Measurements from ENCODE around the gene SART1.
"Not testable (repeated sequence)": the region's sequence is repeated elsewhere in the genome, so short reads cannot be mapped to it uniquely, and the experiment has no call there.

SART1 gene

DNA sequence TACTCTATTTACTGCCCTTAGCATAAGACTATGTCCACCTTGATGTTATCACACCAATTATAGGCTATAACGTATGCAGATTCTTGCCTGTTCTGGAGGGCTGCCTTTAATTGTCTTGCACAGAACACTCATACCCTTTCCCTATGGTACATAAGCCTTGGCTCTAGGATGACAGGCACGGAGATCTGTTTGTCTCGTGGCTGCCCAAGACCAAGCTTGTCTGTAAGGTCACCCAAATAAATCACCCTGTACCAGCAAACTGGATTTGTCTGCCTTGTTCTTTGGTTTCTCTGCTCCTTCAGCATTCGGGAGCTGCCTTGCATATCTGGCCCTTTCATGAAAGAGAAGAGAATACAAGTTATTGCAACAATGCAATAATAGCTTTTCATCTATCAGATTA, 23.8 kb upstream of the SART1 start:
- no peak for DNase-seq

DNA sequence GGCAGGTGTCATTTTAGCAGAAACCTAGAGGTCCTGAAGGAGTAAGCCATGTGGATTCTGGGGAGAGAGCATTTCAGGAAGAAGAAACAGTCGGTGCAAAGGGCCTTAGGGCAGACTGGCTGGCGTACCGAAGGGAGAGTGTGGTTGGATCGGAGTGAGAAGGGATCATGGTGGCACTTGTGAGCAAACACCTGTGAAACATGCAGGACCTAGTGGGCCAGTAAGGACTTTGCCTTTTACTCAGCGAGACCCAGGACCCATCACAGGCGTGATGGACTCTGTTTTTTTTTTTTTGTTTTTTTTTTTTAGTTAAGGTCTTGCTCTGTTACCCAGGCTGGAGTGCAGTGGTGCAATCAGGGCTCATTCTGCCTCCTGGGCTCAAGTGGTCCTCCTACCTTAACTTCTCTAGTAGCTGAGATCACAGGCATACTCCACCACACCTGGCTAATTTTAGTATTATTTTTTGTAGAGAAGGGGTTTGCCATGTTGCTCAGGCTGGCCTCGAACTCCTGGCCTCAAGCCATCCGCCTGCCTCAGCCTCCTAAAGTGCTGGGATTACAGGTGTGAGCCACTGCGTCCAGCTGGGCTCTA, 19.7 kb upstream of the SART1 start:
- DNase-seq, result no peak

DNA sequence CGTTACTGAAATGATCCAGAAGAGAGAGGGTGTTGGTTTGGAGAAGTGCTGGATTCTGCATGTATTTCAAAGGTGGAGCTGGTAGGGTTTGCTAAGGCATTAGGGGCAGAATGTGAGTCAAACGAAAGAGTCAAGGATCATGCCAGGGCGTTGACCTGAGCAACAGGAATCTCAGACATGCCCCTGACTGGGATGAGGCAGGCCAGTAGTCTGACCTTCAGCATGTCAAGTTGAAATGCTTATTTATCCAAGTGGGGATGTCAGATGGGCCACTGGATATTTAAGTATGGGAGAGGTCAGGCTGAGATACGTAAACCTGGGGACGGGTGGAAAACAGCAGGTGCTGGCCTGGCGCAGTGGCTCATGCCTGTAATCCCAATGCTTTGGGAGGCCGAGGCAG, 19.0 kb upstream of the SART1 start:
- no peak for DNase-seq

DNA sequence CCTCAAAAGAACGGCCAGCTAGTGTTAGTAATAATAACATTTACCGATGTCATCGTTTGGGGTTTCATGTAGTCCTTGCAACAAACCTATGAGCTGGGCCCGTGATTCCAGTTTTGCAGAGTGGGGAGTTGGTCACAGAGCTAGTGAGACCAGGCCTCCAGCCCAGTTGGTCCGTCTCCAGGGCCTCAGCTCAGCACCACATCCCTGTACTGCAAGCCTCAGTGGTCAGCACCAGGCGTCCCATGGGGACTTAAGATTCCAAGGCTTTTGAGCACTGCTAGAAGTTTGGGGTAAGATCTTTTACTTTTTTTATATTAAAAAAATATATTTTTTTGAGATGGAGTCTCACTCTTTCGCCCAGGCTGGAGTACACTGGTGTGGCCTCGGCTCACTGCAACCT, 17.3 kb upstream of the SART1 start:
- DNase-seq, result no peak

DNA sequence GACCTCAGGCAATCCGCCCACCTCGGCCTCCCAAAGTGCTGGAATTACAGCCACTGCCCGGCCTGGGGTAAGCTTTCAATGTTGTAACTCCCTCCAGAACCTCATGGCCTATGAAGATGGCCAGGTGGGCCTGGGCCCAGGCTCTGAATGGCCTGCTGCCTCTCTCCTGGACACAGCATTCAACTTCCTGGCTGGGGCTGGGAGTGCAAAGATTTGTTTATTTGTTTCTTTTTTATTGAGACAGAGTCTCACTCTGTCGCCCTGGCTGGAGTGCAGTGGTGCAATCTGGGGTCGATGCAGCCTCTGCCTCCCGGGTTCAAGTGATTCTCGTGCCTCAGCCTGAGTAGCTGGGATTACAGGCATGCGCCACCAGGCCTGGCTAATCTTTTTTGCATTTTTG, 16.8 kb upstream of the SART1 start:
- DNase-seq, result no peak

DNA sequence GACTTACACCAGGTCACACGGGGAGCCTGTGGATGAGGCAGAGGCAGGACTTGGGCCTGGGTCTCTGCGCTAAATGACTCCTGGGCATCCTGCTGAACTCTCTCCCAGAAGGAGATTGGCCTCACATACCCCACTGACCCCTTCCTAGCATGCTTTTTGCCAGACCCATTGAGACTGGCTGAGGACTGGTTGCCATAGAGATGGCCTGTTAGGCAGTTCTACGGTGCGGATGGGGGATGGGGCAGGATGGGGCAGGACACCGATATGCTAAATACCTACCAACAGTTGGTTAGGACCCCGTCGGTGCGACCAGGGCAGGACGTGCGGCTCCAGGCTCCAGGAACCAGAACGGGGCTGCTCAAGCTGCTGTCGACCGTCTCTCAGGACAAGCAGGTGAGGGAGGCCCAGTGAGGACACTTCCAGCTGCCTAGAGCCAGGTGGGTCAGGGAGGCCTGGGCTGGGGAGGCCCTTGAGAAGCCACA, 16.1 kb upstream of the SART1 start, which contains the start of gene TSGA10IP:
Gene TSGA10IP, plus strand, starts transcription at position 51 of the 482 bp plus-strand sequence. Its CDS starts 196 bp downstream, at position 247.
- DNase-seq, result no peak

DNA sequence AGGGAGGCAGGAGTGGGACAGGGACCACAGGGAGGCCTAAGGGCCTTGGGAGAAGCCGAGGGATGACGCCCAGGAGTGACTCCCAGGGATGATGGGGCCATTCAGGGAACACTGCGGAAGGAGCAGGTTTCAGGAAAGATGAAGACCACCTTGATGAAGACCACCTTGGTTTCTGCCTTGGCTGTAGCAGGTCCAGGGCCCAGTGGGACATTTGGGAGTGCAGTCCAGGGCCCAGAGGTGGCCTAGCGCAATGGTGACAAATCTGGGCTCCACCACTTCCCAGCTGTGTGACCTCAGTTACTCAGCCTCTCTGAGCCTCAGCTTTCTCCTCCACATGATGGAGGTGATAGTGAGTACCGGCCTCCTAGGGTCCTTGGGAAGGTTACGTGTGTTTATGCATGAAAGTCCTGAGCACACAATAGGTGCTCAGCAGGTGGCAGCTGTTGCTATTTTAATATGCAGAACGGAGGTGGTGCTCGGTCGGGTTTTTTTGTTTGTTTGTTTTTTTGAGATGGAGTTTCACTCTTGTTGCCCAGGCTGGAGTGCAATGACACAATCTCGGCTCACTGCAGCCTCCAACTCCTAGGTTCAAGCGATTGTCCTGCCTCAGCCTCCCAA, 15.5 kb upstream of the SART1 start:
- DNase-seq, result no peak

DNA sequence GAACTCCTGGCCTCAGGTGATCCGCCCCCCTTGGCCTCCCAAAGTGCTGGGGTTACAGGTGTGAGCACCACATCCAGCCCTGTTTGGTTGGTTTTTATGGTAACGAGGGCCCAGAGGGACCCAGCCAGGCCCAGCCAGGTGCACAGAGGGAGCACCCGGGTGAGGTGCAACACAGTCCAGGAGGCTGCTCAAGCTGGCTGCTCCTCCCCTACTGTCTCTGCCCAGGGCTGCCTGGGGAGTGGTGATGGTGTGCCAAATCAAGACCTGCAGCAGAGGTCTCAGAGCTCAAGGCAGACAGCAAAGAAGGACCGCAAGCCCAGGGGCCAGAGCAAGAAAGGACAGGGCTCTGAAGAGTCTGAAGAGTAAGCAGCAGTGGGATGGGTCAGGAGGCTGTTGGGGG, 14.9 kb upstream of the SART1 start:
- DNase-seq, result no peak

DNA sequence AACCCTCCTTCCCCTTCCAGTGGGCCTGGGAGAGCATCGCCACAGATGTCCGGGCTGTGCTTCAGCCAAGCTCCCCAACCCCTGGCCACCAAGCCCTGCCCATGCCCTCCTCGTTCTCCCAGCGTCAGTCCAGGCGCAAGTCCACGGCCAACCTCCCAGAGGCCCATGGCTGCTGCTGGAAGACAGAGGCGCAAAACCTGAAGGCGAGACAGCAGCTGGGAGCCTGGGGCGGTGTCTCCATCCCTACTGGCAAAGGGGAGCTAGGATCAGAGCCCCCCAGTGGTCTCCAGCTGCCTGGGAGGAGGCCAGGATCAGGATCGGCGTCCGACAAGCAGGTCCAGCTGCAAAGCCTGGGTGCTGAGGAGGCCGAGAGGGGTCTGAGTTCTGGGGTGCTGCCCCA, 14.4 kb upstream of the SART1 start:
- no peak for DNase-seq

DNA sequence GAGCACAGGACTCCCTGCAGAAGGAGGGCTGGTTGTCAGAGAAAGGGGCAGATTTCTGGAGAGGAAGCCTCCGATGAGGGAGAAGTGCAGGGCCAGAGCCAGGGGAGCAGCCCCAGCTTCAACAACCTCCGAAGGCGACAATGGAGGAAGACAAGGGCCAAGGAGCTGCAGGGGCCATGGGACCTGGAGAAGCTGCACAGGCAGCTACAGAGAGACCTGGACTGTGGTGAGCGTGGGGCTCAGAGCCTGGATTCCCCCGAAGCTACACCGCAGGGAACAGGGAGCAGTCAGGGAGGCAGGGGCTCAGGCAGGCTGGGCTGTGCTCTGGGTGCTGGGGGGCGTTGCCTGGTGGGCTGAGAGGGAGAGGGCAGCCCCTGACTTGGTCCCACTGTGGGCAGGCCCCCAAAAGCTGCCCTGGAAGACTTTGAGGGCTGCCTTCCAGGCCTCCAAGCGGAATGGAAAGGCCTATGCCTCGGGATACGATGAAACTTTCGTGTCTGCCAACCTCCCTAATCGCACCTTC, 13.9 kb upstream of the SART1 start:
- no peak for DNase-seq

DNA sequence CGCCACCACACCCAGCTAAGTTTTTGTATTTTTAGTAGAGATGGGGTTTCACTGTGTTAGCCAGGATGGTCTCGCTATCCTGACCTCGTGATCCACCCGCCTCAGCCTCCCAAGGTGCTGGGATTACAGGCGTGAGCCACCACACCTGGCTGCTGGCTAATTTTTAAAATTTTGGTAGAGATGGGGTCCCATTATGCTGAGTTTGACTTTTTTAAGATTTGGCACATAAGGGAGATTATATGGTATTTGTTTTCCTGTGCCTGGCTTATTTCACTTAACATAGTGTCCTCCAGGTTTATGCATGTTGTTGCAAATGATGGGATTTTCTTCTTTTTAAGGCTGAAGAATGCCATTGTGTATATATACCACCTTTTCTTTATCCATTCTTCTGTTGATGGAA, 10.8 kb upstream of the SART1 start:
- DNase-seq, result not testable (repeated sequence)

DNA sequence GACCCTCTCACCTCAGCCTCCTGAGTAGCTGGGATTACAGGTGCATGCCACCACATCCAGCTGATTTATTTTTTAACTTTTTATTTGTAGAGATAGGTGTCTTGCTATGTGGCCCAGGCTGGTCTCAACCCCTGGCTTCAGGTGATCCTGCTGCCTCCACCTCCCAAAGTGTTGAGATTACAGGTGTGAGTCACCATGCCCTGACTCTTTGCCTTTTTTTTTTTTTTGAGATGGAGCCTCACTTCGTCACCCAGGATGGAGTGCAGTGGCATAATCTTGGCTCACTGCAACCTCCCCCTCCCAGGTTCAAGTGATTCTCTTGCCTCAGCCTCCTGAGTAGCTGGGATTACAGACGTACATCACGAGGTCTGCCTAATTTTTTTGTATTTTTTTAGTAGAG, 9.9 kb upstream of the SART1 start:
- DNase-seq, result not testable (repeated sequence)

DNA sequence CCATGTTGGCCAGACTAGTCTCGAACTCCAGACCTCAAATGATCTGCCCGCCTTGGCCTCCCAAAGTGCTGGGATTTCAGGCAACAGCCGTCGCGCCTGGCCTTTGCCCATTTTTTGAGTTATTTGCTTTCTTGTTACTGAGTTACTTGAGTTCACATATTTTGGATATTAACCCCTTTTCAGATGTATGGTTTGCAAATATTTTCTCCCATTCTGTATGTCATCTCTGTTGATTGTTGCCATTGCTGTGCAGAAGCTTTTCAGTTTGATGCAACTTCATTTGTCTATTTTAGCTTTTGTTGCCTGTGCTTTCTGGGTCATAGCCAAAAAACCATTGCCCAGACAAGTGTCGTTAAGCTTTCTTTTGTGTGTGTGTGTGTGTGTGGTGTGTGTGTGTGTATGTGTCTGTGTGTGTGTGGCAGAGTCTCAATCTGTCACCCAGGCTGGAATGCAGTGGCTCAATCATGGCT, 9.4 kb upstream of the SART1 start:
- DNase-seq, result no peak

DNA sequence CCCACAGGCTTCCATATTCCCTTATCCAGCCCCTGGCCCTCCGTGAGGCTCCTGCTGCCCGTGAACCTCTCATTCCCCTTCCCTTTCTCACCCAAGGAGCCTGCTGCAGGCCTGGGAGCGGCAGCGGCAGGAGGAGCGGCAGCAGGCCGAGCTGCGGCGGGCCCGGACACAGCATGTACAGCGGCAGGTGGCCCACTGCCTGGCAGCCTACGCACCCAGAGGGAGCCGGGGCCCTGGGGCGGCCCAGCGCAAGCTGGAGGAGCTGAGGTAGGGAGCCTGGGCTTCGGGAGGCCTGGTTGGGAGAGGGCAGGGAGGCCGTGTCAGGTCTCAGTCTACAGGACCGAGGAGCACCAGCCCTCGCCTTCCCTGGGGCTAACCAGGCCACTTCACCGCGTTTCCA, 8.1 kb upstream of the SART1 start:
- no peak for DNase-seq

DNA sequence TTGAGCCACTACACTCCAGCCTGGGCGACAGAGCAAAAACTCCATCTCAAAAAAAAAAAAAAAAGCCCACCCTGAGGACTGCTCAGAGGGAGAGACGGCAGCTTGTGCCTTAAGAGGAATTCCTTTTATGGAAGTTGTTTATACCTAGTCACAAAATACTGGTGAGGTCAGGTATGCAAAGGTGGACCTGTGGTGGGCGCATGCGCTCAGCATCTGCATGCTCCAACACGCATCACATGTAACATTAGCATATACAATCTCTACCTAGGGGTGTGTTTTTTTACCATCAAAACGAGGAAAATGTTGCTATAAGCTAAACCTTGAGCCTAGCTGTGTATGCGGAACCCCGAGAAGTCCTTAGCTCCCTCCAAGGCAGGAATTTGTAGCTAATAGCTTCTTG, 6.8 kb upstream of the SART1 start:
- no peak for DNase-seq

DNA sequence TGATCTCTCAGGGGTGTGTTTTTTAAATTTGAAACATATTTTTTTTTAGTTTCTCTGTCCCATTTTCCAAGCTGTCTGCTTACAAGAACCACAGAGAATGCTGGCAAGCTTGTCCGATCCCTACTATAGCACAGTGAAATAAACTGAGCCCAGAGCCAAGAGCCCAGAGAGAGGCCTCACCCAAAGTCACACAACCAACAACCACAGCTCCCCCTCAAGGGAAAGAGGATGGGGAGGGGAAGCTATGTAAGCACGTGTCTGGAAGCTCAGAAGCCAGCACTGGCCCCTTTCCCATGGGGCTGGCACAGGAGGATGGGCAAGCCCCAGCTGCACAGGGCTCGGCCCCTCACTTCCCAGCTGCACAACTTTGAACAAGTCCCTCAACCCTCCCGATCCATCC, 3.2 kb upstream of the SART1 start:
- DNase-seq, result no peak

DNA sequence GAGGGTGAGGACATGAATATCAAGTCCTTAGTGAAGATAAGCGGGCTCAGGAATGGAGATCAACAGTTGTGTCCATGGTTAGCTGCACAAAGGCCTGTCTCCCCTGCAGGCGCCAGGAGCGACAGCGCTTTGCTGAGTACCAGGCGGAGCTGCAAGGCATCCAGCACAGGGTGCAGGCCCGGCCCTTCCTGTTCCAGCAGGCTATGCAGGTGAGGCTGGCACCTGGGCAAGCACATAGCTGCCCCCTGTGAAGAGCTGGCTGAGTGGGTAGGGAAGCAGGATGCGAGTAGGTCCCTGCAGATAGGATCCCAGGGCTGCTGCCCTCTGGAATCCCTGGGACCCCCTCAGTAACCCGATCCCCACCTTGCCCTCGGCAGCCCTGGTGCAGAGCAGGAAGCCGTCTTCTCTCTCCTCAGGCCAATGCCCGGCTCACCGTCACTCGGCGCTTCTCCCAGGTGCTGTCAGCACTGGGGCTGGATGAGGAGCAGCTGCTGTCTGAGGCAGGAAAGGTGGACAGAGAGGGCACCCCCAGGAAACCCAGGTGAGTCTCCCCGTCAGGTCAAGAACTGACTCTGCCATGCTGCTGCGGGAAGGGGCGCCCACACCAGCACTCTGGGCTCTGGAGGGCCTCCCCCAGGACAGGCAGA, 2.6 kb upstream of the SART1 start:
- no peak for DNase-seq

DNA sequence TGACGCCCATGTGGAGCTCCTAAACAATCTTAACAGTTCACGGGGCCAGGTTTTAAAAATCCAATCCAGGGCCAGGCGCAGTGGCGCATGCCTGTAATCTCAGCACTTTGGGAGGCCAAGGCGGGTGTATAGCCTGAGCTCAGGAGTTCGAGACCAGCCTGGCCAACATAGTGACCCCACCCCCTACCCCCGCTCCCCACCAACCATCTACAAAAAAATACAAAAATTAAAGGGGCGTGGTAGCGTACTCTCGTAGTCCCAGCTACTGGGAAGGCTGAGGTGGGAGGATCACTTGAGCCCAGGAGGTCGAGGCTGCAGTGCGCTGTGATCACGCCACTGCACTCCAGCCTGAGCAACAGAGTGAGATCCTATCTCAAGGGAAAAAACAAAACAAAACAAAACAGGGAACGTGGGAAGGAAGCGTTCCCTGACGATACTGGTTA, 689 bp upstream of the SART1 start:
- no peak for DNase-seq

DNA sequence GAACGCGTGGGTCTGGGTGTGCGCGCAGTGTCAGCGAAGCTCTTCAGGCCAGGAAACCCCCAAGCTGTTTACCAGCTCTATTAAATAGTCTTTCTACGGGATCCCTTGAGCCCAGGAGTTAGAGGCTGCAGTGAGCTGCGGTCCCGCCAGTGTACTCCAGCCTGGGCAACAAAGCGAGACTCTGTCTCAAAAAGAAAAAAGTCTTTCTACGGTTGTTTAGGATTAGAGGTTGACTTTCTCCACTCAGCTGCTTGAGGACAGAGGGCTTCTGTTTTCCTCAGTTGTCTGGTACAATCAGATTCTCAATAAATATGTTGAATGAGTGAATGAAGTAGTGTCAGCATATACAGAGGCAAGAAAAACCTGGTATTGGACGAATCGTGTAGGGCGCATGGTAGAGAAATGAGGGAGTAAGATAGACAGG, 619 bp downstream of the SART1 start:
- DNase-seq, result no peak

DNA sequence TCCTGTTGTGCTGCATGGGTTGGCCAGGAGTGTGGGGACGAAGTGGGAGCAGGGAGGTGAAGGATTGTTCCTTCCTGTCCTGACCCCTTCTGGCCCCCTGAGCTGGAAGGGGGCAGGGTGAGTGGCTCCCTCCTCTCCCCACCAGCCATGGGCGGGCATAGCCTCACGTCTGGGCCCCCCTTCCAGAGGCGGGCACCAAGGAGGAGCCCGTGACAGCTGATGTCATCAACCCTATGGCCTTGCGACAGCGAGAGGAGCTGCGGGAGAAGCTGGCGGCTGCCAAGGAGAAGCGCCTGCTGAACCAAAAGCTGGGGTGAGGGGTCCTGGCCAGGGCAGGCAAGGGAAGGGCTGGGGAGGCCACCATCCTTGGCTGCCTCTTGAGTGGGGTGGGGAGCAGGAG, 3.4 kb downstream of the SART1 start:
- DNase-seq, result no peak

DNA sequence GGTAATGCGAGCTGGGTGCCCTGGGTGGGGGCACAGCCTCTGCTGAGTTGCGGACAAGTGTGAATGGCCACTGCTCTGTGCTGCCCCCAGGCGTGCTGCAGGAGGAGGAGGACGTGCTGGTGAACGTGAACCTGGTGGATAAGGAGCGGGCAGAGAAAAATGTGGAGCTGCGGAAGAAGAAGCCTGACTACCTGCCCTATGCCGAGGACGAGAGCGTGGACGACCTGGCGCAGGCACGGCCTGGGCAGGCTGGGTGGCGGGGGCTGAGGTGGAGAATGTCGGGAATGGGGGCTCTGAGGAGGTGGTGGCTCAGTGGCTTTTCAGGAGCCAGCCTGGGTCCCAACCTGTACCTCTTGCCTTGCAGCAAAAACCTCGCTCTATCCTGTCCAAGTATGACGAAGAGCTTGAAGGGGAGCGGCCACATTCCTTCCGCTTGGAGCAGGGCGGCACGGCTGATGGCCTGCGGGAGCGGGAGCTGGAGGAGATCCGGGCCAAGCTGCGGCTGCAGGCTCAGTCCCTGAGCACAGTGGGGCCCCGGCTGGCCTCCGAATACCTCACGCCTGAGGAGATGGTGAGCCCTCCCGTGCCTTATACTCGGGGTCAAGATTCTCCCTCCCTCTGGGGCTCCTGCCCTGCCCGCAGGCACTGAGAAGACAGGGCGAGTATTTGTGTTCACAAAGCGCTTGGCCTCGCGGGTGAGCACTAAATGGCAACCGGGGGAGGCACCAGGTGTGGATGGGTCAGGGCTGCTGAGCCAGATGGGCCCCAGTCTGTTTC, 4.6 kb downstream of the SART1 start:
- DNase-seq, result no peak

DNA sequence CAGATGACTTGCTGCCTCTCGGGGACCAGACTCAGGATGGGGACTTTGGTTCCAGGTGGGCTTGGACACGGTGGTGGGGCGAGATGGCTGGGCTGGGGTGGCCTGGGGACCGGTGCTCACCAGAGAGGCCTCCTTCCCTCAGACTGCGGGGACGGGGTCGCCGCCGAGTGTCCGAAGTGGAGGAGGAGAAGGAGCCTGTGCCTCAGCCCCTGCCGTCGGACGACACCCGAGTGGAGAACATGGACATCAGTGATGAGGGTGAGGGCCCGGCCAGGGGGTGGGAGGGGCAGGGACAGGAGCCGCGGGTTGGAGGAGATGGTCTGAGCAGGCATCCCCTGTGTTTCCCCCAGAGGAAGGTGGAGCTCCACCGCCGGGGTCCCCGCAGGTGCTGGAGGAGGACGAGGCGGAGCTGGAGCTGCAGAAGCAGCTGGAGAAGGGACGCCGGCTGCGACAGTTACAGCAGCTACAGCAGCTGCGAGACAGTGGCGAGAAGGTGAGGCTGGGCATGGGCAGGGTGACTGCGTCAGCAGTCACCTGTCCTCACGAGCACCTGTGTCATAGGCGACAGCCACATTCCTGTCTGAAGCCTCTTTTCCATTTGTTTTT, 5.9 kb downstream of the SART1 start:
- no peak for DNase-seq
